PC-3 (cell line): ENCODE data around the gene MAPKBP1. TPM values are rescaled to one million over a fixed set of nuclear protein-coding genes. Genes with fewer than 3 reads are reported as not detected.
A peak's percentile ranks its signal among the peaks of the same experiment; 100 is the strongest.

Source experiments
- ATAC-seq: fragments of 200-7000 bp; cut with Tn5 transposase; 2 replicates; pipeline ENCODE4 v1.9.1; 2020; ENCODE audit warnings: mild to moderate bottlenecking, moderate library complexity
- BruUV-seq: library from RNA; stranded (reverse); fragments of 400-500 nt; replicated peaks from 2 replicates; lab custom pipeline; 2021; lab: Mats Ljungman, UMichigan
- CTCF ChIA-PET: fragments of 300-600 bp; sonication (Branson Sonifier 250); formaldehyde crosslinking; loops from one replicate; lab custom pipeline; 2022; ENCODE audit warnings: antibody characterized with exemption; lab: Charles Lee
- POLR2A ChIA-PET: fragments of 300-600 bp; sonication (Branson Sonifier 250); formaldehyde crosslinking; loops from one replicate; lab custom pipeline; 2022; ENCODE audit warnings: antibody characterized with exemption; ENCODE audit not compliant: unreplicated experiment; lab: Charles Lee
- DNase-seq: peaks from one replicate; pipeline ENCODE4 v3.0.0-alpha.2; 2015
- H2AFZ ChIP-seq: fragments of 300-600 bp; sonication (generic); 2 replicates; pipeline ENCODE4 v1.6.0; 2016; ENCODE audit warnings: antibody characterized with exemption, low read length
- H3F3A ChIP-seq: fragments of 300-600 bp; sonication (generic); one replicate; pipeline ENCODE4 v1.6.0; 2017; ENCODE audit warnings: antibody characterized with exemption, low read length, control low read depth, mild to moderate bottlenecking; ENCODE audit not compliant: unreplicated experiment
- H3K27ac ChIP-seq: fragments of 300-600 bp; sonication (generic); 2 replicates; pipeline ENCODE4 v1.5.1; 2016; ENCODE audit warnings: mild to moderate bottlenecking, low read length
- H3K27me3 ChIP-seq: fragments of 300-600 bp; sonication (generic); 2 replicates; pipeline ENCODE4 v1.6.1; 2016; ENCODE audit warnings: low read length, mixed read lengths
- H3K36me3 ChIP-seq: fragments of 300-600 bp; sonication (generic); 2 replicates; pipeline ENCODE4 v1.6.1; 2016; ENCODE audit warnings: low read depth, mixed run types, low read length, mixed read lengths
- H3K4me1 ChIP-seq: fragments of 300-600 bp; sonication (generic); 2 replicates; pipeline ENCODE4 v1.5.1; 2016; ENCODE audit warnings: low read length; ENCODE audit not compliant: insufficient read depth
- H3K4me2 ChIP-seq: fragments of 300-600 bp; sonication (generic); 2 replicates; pipeline ENCODE4 v1.6.0; 2016; ENCODE audit warnings: low read length
- H3K4me3 ChIP-seq: fragments of 300-600 bp; sonication (generic); 2 replicates; pipeline ENCODE4 v1.5.1; 2016; ENCODE audit warnings: mild to moderate bottlenecking, low read length, mixed read lengths
- H3K79me2 ChIP-seq: fragments of 300-600 bp; sonication (generic); 2 replicates; pipeline ENCODE4 v1.6.1; 2017; ENCODE audit warnings: low read length, mixed read lengths
- H3K9ac ChIP-seq: fragments of 300-600 bp; sonication (generic); 2 replicates; pipeline ENCODE4 v1.6.0; 2016; ENCODE audit warnings: mild to moderate bottlenecking, low read length
- H3K9me2 ChIP-seq: fragments of 300-600 bp; sonication (generic); replicated peaks from 2 replicates; pipeline ENCODE4 v1.6.1; 2016; ENCODE audit warnings: mixed run types, low read length, mixed read lengths
- H3K9me3 ChIP-seq: fragments of 300-600 bp; sonication (generic); 2 replicates; pipeline ENCODE4 v1.6.1; 2016; ENCODE audit warnings: low read length, mixed read lengths
- H4K20me1 ChIP-seq: fragments of 300-600 bp; sonication (generic); 2 replicates; pipeline ENCODE4 v1.6.1; 2016; ENCODE audit warnings: low read length, mixed read lengths
- CTCF ChIP-seq: fragments of 300-600 bp; sonication (generic); conservative IDR thresholded peaks from 2 replicates; pipeline ENCODE4 v1.5.1; 2017; ENCODE audit warnings: antibody characterized with exemption, low read depth, mild to moderate bottlenecking, low read length
- EZH2 ChIP-seq: fragments of 300-600 bp; sonication (generic); IDR thresholded peaks from one replicate; pipeline ENCODE4 v1.6.1; 2017; ENCODE audit warnings: antibody characterized with exemption, mild to moderate bottlenecking, low read length; ENCODE audit not compliant: unreplicated experiment
- EZH2phosphoT487 ChIP-seq: fragments of 300-600 bp; sonication (generic); IDR thresholded peaks from 2 replicates; pipeline ENCODE4 v1.6.1; 2018; ENCODE audit warnings: mild to moderate bottlenecking, antibody characterized with exemption, low read length, borderline replicate concordance
- intact Hi-C: fragments of 100-400 bp; cut with micrococcal nuclease; formaldehyde crosslinking; loops from 2 replicates; pipeline ENCODE4 v1.9.0; 2023
- total RNA-seq: library from RNA; depleted of rRNA; stranded (reverse); fragments of >200 nt; gene quantifications from 2 replicates; pipeline ENCODE4 v1.2.3, GENCODE V29; 2014

The MAPKBP1 gene
- total RNA-seq, 1 experiment from 2014 or later, result 29.1 TPM

DNA sequence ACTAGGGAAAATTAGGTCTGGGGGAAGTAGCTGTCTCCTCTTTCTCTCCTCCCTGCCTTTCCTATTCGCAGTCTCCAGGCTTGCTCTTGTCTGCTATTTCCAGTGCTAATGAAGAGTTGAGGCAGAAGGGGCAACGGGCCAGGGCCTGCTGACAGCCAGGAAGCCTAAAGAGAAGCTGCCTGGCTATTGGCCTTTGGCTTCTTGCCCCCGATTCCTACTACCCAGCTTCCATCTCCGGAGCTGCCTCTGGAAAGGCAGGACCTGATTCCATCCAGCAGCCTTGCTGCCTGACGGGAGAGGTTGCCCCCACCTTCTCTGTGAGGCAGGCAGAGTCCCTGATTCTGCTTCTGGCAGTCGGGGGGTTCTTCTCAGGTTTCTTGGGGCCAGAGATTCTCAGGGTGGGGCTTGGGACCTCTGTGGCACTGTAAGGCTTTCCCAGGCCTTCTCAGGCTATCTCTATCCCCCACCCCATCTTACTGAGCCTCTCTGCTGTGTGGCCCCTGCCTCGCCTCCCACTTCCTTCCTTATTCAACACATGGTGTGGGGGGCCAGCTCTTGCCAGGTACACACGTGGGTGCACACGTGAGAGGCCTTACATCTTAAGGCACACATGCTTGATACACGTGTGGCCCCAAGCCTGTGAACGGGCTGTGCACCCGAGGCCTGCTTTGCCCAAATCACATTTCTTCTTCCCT is 35.4 kb downstream of the MAPKBP1 start:
- Histone ChIP-seq H3K36me3 (peaks cover 10% of the 10 kb centered on the region), H3K9me3 (no peaks in the 10 kb centered on the region), H3K4me2 (peak overlapping the region; percentile 43; the same call in 1 of the 2 replicates), H2AFZ (no peak overlapping the region), H3K9ac (no peak overlapping the region), H3K79me2 (no peaks in the 10 kb centered on the region), H3K4me3 (no peak overlapping the region), H3K4me1 (peaks cover 21% of the 10 kb centered on the region), H3F3A (no peaks in the 10 kb centered on the region), H4K20me1 (no peaks in the 10 kb centered on the region), H3K27ac (no peak overlapping the region), H3K27me3 (no peaks in the 10 kb centered on the region), H3K9me2 (no peaks in the 10 kb centered on the region)
- DNase-seq (no peak), ATAC-seq (no peak)
- ChIA-PET POLR2A (interaction anchor here (0.5 kb wide), 1 partner anchor 349 kb away, joined by 15 read pairs; no protein-coding TSS in a partner anchor), CTCF (interaction anchor here (0.6 to 4.0 kb wide), 2 partner anchors 36 to 220 kb away, joined by 4 to 76 read pairs; partner anchors contain the start of gene MAPKBP1)
- BruUV-seq, result no TSS peak
- TF ChIP-seq EZH2phosphoT487, result no peak
- no peak for TF ChIP-seq EZH2
- TF ChIP-seq CTCF, result no peak
- intact Hi-C loops, result loop anchor here (5.0 kb wide), 1 partner anchor 207 kb away; no protein-coding TSS in a partner anchor

DNA sequence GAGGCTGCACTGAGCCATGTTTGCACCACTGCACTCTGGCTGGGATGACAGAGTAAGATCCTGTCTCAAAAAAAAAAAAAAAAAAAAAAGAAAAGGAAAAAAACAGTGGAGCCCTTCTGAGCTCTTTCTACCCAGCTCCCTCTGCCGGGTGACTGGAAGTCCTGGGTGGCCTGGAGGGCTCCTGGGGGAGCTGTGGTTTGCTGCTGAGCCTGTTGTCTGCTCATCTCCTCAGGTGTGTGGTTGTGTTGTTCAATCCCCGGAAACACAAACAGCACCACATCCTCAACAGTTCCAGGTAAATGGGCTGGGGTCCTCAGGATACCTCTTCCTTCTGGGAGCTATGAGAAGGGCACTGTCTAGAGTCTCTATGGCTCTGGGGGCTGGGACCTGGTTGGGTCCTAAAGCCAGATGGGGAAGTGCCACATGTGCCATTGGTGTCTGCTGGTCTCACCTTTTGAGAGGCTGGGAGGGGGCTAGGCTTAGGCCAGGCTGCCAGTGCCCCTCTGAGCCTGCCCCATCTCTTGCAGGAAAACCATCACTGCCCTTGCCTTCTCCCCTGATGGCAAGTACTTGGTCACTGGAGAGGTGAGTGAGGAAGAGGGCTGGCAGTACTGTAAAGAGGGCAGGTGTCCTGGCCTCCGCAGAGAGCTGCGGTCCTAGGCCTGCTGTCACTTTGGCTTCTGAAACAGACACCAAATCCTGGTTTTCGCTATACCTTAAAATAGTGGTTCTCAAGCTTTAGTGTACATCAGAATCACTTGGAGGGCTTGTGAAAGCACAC is 36.6 kb downstream of the MAPKBP1 start:
- Histone ChIP-seq H3K4me3 (no peak overlapping the region), H3F3A (no peaks in the 10 kb centered on the region), H3K27ac (no peak overlapping the region), H3K9me3 (no peaks in the 10 kb centered on the region), H4K20me1 (no peaks in the 10 kb centered on the region), H3K79me2 (no peaks in the 10 kb centered on the region), H3K9ac (no peak overlapping the region), H3K4me2 (no peak overlapping the region), H3K9me2 (no peaks in the 10 kb centered on the region), H3K36me3 (peaks cover 16% of the 10 kb centered on the region), H3K4me1 (peaks cover 21% of the 10 kb centered on the region), H2AFZ (no peak overlapping the region), H3K27me3 (no peaks in the 10 kb centered on the region)
- ChIA-PET CTCF (interaction anchor here (0.6 to 4.0 kb wide), 3 partner anchors 10 to 337 kb away, joined by 3 to 76 read pairs (median 6); partner anchors contain the start of gene MAPKBP1), POLR2A (interaction anchor here (0.6 kb wide), 2 partner anchors 38 to 46 kb away, joined by 15 to 19 read pairs; no protein-coding TSS in a partner anchor)
- DNase-seq, result no peak
- TF ChIP-seq EZH2 (no peak), CTCF (no peak), EZH2phosphoT487 (no peak)
- intact Hi-C loops, result loop anchor here (1.0 to 5.0 kb wide), 3 partner anchors 39 to 209 kb away; no protein-coding TSS in a partner anchor
- peak; percentile 29 for ATAC-seq
- BruUV-seq, result no TSS peak
